HepG2 (cell line): ENCODE measurements around the gene RETN. TPM values are rescaled to one million over a fixed set of nuclear protein-coding genes. Genes with fewer than 3 reads are reported as not detected.

Source experiments
- ATAC-seq: fragments of 200-7000 bp; cut with Tn5 transposase; 3 replicates; pipeline ENCODE4 v1.9.1; 2020; ENCODE audit warnings: mild to moderate bottlenecking, moderate library complexity
- BruUV-seq: library from RNA; stranded (reverse); fragments of 400-500 nt; replicated peaks from 2 replicates; lab custom pipeline; 2021; lab: Mats Ljungman, UMichigan
- CTCF ChIA-PET: fragments of 300-600 bp; formaldehyde crosslinking; extraction: SDS; loops from one replicate; lab custom pipeline; 2021; ENCODE audit warnings: low total read pairs, inconsistent platforms, low intra/inter-chr PET ratio; lab: Yijun Ruan, JAX
- POLR2A ChIA-PET: fragments of 350-600 bp; sonication (Branson Sonifier 250); formaldehyde crosslinking; loops from one replicate; lab custom pipeline; 2020; ENCODE audit warnings: antibody characterized with exemption, inconsistent platforms; lab: Yijun Ruan, JAX
- DNase-seq: peaks from one replicate; pipeline ENCODE4 v3.0.0-alpha.2; 2015; ENCODE audit warnings: low spot score
- FAIRE-seq: peaks from 3 replicates; lab custom pipeline; 2011; peaks lifted over from hg19 to GRCh38; lab: Jason Lieb, UNC
- H2AFZ ChIP-seq: one replicate; pipeline ENCODE4 v1.6.1; 2011; ENCODE audit warnings: low read length, inconsistent platforms
- H3K27ac ChIP-seq: fragments of 300-600 bp; 3 replicates; pipeline ENCODE4 v1.8.0; 2011; ENCODE audit warnings: mixed run types, mild to moderate bottlenecking, mixed read lengths, low read length, inconsistent platforms; ENCODE audit not compliant: insufficient read depth; ENCODE audit errors: extremely low read length
- H3K27me3 ChIP-seq, 2 experiments: fragments of 200-600 bp in 1 of 2; 2 replicates in 1 of 2; 3 replicates in 1 of 2; pipeline versions ENCODE4 v1.6.0 to v1.8.0; 2011; ENCODE audit warnings: low read length in 2 of 2, mild to moderate bottlenecking in 2 of 2, moderate library complexity in 2 of 2, inconsistent platforms in 1 of 2; ENCODE audit not compliant: insufficient read depth in 2 of 2, control insufficient read depth in 1 of 2
- H3K36me3 ChIP-seq, 2 experiments: fragments of 200-600 bp in 1 of 2; replicated peaks in 1 of 2; 2 replicates in 1 of 2; 3 replicates in 1 of 2; pipeline versions ENCODE4 v1.5.1 to v1.8.0; 2011; ENCODE audit warnings: low read length in 2 of 2, inconsistent platforms in 1 of 2; ENCODE audit not compliant: insufficient read depth in 2 of 2, control insufficient read depth in 1 of 2
- H3K4me1 ChIP-seq: 2 replicates; pipeline ENCODE4 v1.5.1; 2012; ENCODE audit warnings: low read length, inconsistent platforms; ENCODE audit not compliant: insufficient read depth
- H3K4me2 ChIP-seq: 2 replicates; pipeline ENCODE4 v1.6.0; 2011; ENCODE audit warnings: low read depth, low read length, inconsistent platforms
- H3K4me3 ChIP-seq, 3 experiments: fragments of 200-600 bp in 1 of 3; sonication (generic), shearing (Covaris generic) in 1 of 3; replicated peaks in 1 of 3; 2 replicates each; pipeline ENCODE4 v1.5.1; 2011 to 2016; ENCODE audit warnings: low read length in 3 of 3, inconsistent platforms in 2 of 3, low read depth in 2 of 3, mild to moderate bottlenecking in 2 of 3, control low read depth in 1 of 3, mixed read lengths in 1 of 3; ENCODE audit not compliant: insufficient read depth in 1 of 3
- H3K79me2 ChIP-seq: one replicate; pipeline ENCODE4 v1.6.1; 2011; ENCODE audit warnings: low read length, inconsistent platforms; ENCODE audit not compliant: insufficient read depth
- H3K9ac ChIP-seq: 2 replicates; pipeline ENCODE4 v1.6.0; 2011; ENCODE audit warnings: mild to moderate bottlenecking, low read depth, low read length, inconsistent platforms; ENCODE audit not compliant: insufficient read depth
- H3K9me3 ChIP-seq: 2 replicates; pipeline ENCODE4 v1.5.1; 2012; ENCODE audit warnings: mild to moderate bottlenecking, low read length
- H4K20me1 ChIP-seq: 2 replicates; pipeline ENCODE4 v1.6.0; 2011; ENCODE audit warnings: inconsistent platforms, mild to moderate bottlenecking, low read length, moderate library complexity; ENCODE audit not compliant: insufficient read depth
- AGO2 ChIP-seq: fragments of 200-400 bp; formaldehyde crosslinking; optimal IDR thresholded peaks from 2 replicates; pipeline ENCODE3; 2017; ENCODE audit warnings: mild to moderate bottlenecking, low read depth, low read length, moderate library complexity
- MNT ChIP-seq: fragments of 450-650 bp; IDR thresholded peaks from 2 replicates; pipeline ENCODE4 v1.6.1; 2016
- PRMT3 ChIP-seq: sonication (generic); formaldehyde crosslinking; IDR thresholded peaks from 2 replicates; pipeline ENCODE4 v1.8.1; 2022; ENCODE audit warnings: low read depth, mild to moderate bottlenecking, moderate library complexity, missing genetic modification reagents, borderline replicate concordance
- RBFOX2 ChIP-seq: fragments of 200-400 bp; formaldehyde crosslinking; IDR thresholded peaks from 2 replicates; pipeline ENCODE4 v1.6.1; 2017; ENCODE audit warnings: low read depth, mild to moderate bottlenecking, low read length
- RBM22 ChIP-seq: fragments of 200-400 bp; formaldehyde crosslinking; optimal IDR thresholded peaks from 2 replicates; pipeline ENCODE3; 2017; ENCODE audit warnings: mild to moderate bottlenecking, low read length, moderate library complexity
- SNRNP70 ChIP-seq: fragments of 200-400 bp; formaldehyde crosslinking; IDR thresholded peaks from 2 replicates; pipeline ENCODE4 v1.6.1; 2017; ENCODE audit warnings: mild to moderate bottlenecking, low read depth, low read length, moderate library complexity
- U2AF1 ChIP-seq: fragments of 200-400 bp; formaldehyde crosslinking; optimal IDR thresholded peaks from 2 replicates; pipeline ENCODE3; 2017; ENCODE audit warnings: mild to moderate bottlenecking, low read depth, low read length
- ZGPAT ChIP-seq: IDR thresholded peaks from 2 replicates; pipeline ENCODE4 v1.6.1; 2016; ENCODE audit warnings: mild to moderate bottlenecking
- ZIK1 ChIP-seq: sonication (generic); formaldehyde crosslinking; IDR thresholded peaks from 2 replicates; pipeline ENCODE4 v1.5.0; 2020; ENCODE audit warnings: mild to moderate bottlenecking, low read depth, missing genetic modification reagents, borderline replicate concordance
- ZNF329 ChIP-seq: sonication (generic); formaldehyde crosslinking; IDR thresholded peaks from 2 replicates; pipeline ENCODE4 v1.9.0; 2021; ENCODE audit warnings: low read depth, mild to moderate bottlenecking, missing genetic modification reagents
- ZNF550 ChIP-seq: sonication (generic); formaldehyde crosslinking; IDR thresholded peaks from 2 replicates; pipeline ENCODE4 v1.4.0; 2020; ENCODE audit warnings: mild to moderate bottlenecking, missing genetic modification reagents, borderline replicate concordance
- WGBS: methylation state at CpG from one replicate; pipeline ENCODE4 v1.1.6; 2017; ENCODE audit warnings: low lambda C conversion rate; 5-methylcytosine and 5-hydroxymethylcytosine counted together
- in situ Hi-C: cut with HindIII; loops from 2 replicates; pipeline ENCODE4 v1.10.0; 2017; ENCODE audit warnings: low pct_unique_long_range_greater_than_20kb; ENCODE audit not compliant: extremely low pct_ligation_motif_present
- intact Hi-C: fragments of 100-400 bp; cut with micrococcal nuclease; formaldehyde crosslinking; loops from one replicate; pipeline ENCODE4 v1.10.0; 2022; ENCODE audit not compliant: unreplicated experiment
- polyA plus RNA-seq, 8 experiments: library from polyadenylated mRNA; depleted of rRNA in 3 of 8; stranded (reverse) in 7 of 8; unstranded in 1 of 8; fragments of >200 nt; fragmentation: Illumina TruSeq in 4 of 8; extraction: Trizol in 4 of 8; gene quantifications; 2 replicates each; pipeline versions ENCODE4 v1.2.1 to v1.2.3, GENCODE V29; 2011 to 2016; ENCODE audit warnings: low read depth in 4 of 8, missing spikeins in 1 of 8, mixed read lengths in 1 of 8; ENCODE audit not compliant: insufficient read depth in 1 of 8
- total RNA-seq, 5 experiments: library from RNA; depleted of rRNA; stranded (reverse); fragments of >200 nt; fragmentation: Illumina TruSeq; extraction: Trizol; gene quantifications; 2 replicates each; pipeline ENCODE4 v1.2.3, GENCODE V29; 2016; ENCODE audit warnings: low read depth in 1 of 5

RETN gene
- total and polyA plus RNA-seq, 2 of the 13 experiments (the other 11 are each of a cell fraction or from before 2014, with no cell fraction given), result not detected

- H3K4me1 ChIP-seq, result no peaks in the 10 kb centered on the region; the same call in 1 of the 2 replicates
- no peak overlapping the region for H3K4me3 ChIP-seq
- no peak for ATAC-seq
- no peak for FAIRE-seq
- no TSS peak for BruUV-seq
- no peaks in the 10 kb centered on the region for H3K79me2 ChIP-seq
- no peaks in the 10 kb centered on the region; a peak in 1 of 5 replicates for H3K27me3 ChIP-seq
- peaks cover 19 to 63% of the 10 kb centered on the region in 2 experiments for H3K36me3 ChIP-seq
- whole genome bisulfite sequencing, result 97% methylated on average over 22 of the region's 57 CpGs
- no peak overlapping the region for H2AFZ ChIP-seq
- in situ Hi-C loops, result no loop called here
- ChIA-PET POLR2A (no interaction called here), CTCF (no interaction called here)
- no peak overlapping the region for H3K9ac ChIP-seq
- no peak overlapping the region for H3K27ac ChIP-seq
- DNase-seq, result no peak
- H3K9me3 ChIP-seq, result no peaks in the 10 kb centered on the region
- peak; percentile 3 for TF ChIP-seq AGO2
- no peak for TF ChIP-seq U2AF1
- peak; percentile 29; the same call in 1 of the 2 replicates for TF ChIP-seq RBFOX2
- H4K20me1 ChIP-seq, result no peaks in the 10 kb centered on the region
- intact Hi-C loops, result no loop called here
- no peak overlapping the region for H3K4me2 ChIP-seq
Observed at GRCh38 chr19:7620442-7621412, 48.1 kb upstream of the RETN start.

GRCh38 chr19:7622933-7623685 is 45.7 kb upstream of the RETN start:
- ATAC-seq (no peak), FAIRE-seq (no peak), DNase-seq (no peak)
- ChIA-PET CTCF (no interaction called here), POLR2A (interaction anchor here (1.4 kb wide), 1 partner anchor 10 kb away, joined by 4 read pairs; the partner anchor contains the start of gene PCP2)
- H3K79me2 ChIP-seq, result peaks cover 14% of the 10 kb centered on the region
- peaks cover 7% of the 10 kb centered on the region for H3K4me1 ChIP-seq
- H3K9ac ChIP-seq, result no peak overlapping the region
- no peak overlapping the region for H3K4me3 ChIP-seq
- H3K27ac ChIP-seq, result no peak overlapping the region
- H3K4me2 ChIP-seq, result no peak overlapping the region
- TF ChIP-seq SNRNP70, result no peak
- no peak for TF ChIP-seq PRMT3 (CRISPR knock-in tag)
- TF ChIP-seq AGO2, result peak; percentile 16
- no peak for TF ChIP-seq ZIK1 (CRISPR knock-in tag)
- TF ChIP-seq MNT, result peak; percentile 64; the same call in 1 of the 2 replicates
- TF ChIP-seq ZNF329 (CRISPR knock-in tag), result no peak
- no peak for TF ChIP-seq RBM22
- TF ChIP-seq ZNF550 (CRISPR knock-in tag), result no peak
- no peak for TF ChIP-seq ZGPAT
- no TSS peak for BruUV-seq
- intact Hi-C loops (no loop called here), in situ Hi-C loops (no loop called here)
- no peaks in the 10 kb centered on the region for H4K20me1 ChIP-seq
- WGBS, result 96% methylated on average over 14 of the region's 16 CpGs
- no peaks in the 10 kb centered on the region for H3K9me3 ChIP-seq
- no peaks in the 10 kb centered on the region; a peak in 1 of 5 replicates for H3K27me3 ChIP-seq
- peaks cover 24 to 61% of the 10 kb centered on the region in 2 experiments for H3K36me3 ChIP-seq
- H2AFZ ChIP-seq, result no peak overlapping the region
